ENCODE results near the gene SAMD13.

SAMD13 gene

GRCh38 chr1:84347932-84348555, 46.5 kb downstream of the SAMD13 start:
- DNase-seq (ENCODE audit: low spot score in 2 of 2) (no peak), ATAC-seq (peak; percentile 31)
- H3K4me3 Mint-ChIP-seq = no peak overlapping the region
- H3K27ac Mint-ChIP-seq = no peak overlapping the region
- no peaks in the 10 kb centered on the region for H3K9me3 Mint-ChIP-seq
- no peaks in the 10 kb centered on the region for H3K36me3 Mint-ChIP-seq
- no peaks in the 10 kb centered on the region for H3K4me1 Mint-ChIP-seq

DNA sequence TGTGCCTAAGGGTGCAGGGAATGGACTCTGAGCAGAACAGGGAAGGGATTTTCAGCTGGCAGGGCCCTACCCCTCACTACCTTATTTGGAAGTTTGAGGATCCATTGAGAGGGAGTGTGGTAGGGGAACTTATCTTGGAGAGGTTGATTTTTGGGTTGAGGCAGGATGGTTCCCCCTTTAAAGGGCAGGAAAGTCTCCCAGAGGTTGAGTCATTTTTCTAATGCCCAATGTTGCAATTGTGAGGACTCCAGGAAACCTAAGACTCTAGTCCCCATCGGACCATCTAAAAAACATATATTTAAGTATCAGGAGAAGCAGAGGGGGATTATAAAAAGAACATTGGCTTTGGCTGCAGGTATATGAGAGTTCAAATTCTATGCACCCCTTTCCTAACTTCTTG, 47.3 kb downstream of the SAMD13 start:
- Mint-ChIP-seq H3K36me3 (no peaks in the 10 kb centered on the region), H3K4me1 (no peaks in the 10 kb centered on the region), H3K9me3 (no peaks in the 10 kb centered on the region), H3K27ac (no peak overlapping the region), H3K4me3 (no peak overlapping the region)
- DNase-seq (ENCODE audit: low spot score in 2 of 2) (no peak), ATAC-seq (no peak)

DNA sequence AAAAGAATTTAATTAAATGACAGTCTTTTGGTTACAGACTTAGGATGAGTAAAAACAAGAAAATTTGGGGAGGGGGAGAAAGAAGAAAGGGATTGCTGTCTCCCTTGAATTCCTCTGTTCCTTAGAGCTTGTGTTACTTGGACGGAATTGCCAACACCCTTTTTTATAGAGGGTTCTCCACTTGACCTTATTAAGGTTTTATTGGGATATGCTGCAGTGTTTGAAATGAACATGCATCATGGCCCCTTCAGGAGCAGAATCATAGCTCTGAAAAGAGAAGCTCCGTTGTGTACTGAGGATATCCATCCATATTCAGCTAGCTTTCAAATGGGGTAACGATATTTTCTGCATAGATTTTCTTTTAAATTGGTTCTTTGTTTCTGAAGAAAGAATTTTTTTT, 48.6 kb downstream of the SAMD13 start:
- ATAC-seq = no peak
- Mint-ChIP-seq H3K4me3 (no peak overlapping the region), H3K27ac (no peak overlapping the region), H3K36me3 (no peaks in the 10 kb centered on the region), H3K9me3 (no peaks in the 10 kb centered on the region), H3K4me1 (no peaks in the 10 kb centered on the region)
- no peak for DNase-seq (ENCODE audit: low spot score in 2 of 2)

GRCh38 chr1:84350550-84350949, 49.0 kb downstream of the SAMD13 start:
- Mint-ChIP-seq H3K27ac (no peak overlapping the region), H3K4me1 (no peaks in the 10 kb centered on the region), H3K9me3 (no peaks in the 10 kb centered on the region), H3K4me3 (no peak overlapping the region), H3K36me3 (no peaks in the 10 kb centered on the region)
- DNase-seq (ENCODE audit: low spot score in 2 of 2) (no peak), ATAC-seq (no peak)

DNA sequence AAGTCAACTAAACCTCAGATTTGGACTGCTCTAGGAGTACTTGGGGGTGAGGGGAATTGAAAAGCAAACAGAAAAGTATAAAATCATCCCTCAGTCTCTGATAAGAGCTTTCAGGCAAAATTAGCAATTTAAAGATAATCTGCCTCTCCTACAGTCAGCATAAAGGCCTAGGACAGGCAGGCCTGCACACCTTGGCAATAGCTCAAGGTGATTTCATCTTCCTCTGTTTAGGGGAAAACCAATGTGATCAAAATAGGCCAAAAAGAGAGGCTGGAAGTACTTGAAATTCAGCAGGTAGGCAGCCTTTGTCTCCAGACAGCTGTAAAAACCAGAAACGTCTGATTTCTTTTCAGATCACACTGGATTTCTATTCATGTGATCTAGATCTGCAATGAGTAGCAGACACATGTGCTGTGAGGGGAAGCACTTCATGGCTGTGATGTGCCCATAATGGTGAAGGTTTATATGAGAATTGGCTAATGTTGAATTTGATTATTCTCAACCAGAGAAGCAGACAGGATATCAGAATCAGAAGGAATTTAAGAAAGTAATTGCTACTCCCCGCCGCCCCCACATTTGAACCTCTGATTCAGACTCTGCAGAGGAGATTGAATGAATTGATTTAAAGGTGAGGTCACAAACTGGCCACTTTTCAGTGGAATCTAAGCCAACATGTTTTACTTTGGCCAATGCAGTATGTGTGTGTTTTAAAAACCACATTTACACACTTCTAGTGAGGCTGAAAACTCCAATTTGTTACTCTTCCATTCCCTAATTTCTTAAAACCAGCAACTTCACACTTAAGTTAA, 51.0 kb downstream of the SAMD13 start:
- Mint-ChIP-seq H3K27ac (no peak overlapping the region), H3K36me3 (no peaks in the 10 kb centered on the region), H3K4me3 (no peak overlapping the region), H3K4me1 (no peaks in the 10 kb centered on the region), H3K9me3 (no peaks in the 10 kb centered on the region)
- ATAC-seq (no peak), DNase-seq (ENCODE audit: low spot score in 2 of 2) (no peak)

- DNase-seq (ENCODE audit: low spot score in 2 of 2) (no peak), ATAC-seq (no peak)
- Mint-ChIP-seq H3K9me3 (no peaks in the 10 kb centered on the region), H3K4me1 (no peaks in the 10 kb centered on the region), H3K27ac (no peak overlapping the region), H3K36me3 (no peaks in the 10 kb centered on the region), H3K4me3 (no peak overlapping the region)
Observed at GRCh38 chr1:84353695-84354094, 52.2 kb downstream of the SAMD13 start.

DNA sequence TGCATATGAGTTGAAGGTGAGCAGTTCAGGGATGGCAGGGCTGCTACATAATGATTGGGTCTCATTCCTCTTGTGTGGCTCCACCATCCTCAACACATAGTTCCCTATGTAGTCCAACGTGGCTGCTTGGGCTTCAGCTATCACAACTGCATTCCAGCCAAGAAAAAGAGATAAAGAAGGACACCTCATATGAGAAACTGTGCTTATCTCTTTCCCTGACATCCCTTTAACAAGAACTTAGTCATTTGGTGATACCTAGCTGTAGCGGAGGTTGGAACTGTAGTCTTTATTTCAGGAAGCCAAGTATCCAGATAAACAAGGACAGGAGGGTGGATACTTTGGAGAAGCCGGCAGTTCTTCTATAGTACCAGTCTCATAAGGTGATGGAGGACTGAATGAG, 54.0 kb downstream of the SAMD13 start:
- Mint-ChIP-seq H3K4me1 (no peaks in the 10 kb centered on the region), H3K27ac (no peak overlapping the region), H3K9me3 (no peaks in the 10 kb centered on the region), H3K36me3 (no peaks in the 10 kb centered on the region), H3K4me3 (no peak overlapping the region)
- no peak for ATAC-seq
- DNase-seq (ENCODE audit: low spot score in 2 of 2) = no peak

DNA sequence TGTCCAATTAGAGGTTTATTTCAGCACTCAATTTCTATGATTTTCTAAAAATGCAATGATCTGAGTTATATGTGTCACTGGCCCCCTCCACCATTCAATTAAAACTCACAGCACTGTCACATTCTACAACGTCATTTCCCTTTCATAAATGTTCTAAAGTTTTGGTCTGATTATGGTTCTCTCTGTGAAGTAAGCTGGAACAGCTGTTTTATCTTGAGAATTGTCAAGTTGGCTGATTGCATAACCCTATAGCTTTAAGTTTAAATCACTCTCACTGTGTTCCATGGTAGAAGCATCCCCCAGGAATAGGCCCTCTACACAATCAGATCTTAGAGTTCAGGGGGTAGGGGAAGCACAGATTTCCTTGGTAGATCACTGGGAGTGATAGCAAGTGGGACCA, 55.4 kb downstream of the SAMD13 start:
- DNase-seq (ENCODE audit: low spot score in 2 of 2) (no peak), ATAC-seq (no peak)
- no peak overlapping the region for H3K4me3 Mint-ChIP-seq
- no peaks in the 10 kb centered on the region for H3K9me3 Mint-ChIP-seq
- H3K36me3 Mint-ChIP-seq = no peaks in the 10 kb centered on the region
- no peaks in the 10 kb centered on the region for H3K4me1 Mint-ChIP-seq
- H3K27ac Mint-ChIP-seq = no peak overlapping the region

DNA sequence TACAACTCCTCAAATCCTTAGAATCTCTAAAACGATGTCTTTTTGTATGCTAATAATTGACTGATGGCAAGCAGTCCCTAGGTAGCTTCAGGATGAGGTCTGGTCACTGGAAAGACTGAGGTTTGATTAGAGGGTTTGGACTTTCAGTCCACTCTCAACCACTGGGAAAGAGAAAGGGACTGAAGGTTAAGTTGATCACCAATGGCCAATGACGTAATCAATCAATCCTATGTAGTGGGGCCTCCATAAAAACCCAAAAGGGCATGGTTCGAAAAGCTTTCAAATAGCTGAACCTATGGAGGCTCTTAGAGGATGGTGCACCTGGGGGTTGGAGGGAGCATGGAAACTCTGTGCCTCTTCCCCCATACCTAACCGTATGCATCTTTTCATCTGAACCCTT, 57.2 kb downstream of the SAMD13 start:
- no peak overlapping the region for H3K27ac Mint-ChIP-seq
- H3K36me3 Mint-ChIP-seq = no peaks in the 10 kb centered on the region
- H3K4me3 Mint-ChIP-seq = no peak overlapping the region
- DNase-seq (ENCODE audit: low spot score in 2 of 2) (no peak), ATAC-seq (no peak)
- no peaks in the 10 kb centered on the region for H3K9me3 Mint-ChIP-seq
- no peaks in the 10 kb centered on the region for H3K4me1 Mint-ChIP-seq

DNA sequence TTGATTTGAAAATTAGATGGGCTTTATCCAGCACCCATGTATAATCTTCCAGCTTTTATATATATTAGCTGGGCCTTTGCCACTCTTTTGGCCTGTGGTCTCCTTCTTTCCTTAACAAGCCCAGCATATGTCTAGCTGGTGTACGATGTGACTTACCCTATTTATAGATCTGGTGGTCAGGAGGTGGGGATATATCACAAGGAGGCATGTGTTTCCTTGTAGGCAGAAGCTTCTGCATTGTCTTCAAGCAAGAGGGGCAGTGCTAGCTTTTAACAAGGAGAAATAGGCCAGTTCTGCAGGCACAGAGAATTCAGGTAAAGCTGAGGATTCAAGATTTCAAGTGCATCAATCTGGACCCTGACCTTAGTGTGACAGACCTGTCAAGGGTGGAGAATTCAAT, 58.8 kb downstream of the SAMD13 start:
- Mint-ChIP-seq H3K9me3 (no peaks in the 10 kb centered on the region), H3K36me3 (no peaks in the 10 kb centered on the region), H3K4me1 (no peaks in the 10 kb centered on the region), H3K27ac (no peak overlapping the region), H3K4me3 (no peak overlapping the region)
- ATAC-seq = no peak
- no peak for DNase-seq (ENCODE audit: low spot score in 2 of 2)

- H3K4me3 Mint-ChIP-seq = no peak overlapping the region
- H3K36me3 Mint-ChIP-seq = no peaks in the 10 kb centered on the region
- H3K9me3 Mint-ChIP-seq = no peaks in the 10 kb centered on the region
- no peaks in the 10 kb centered on the region for H3K4me1 Mint-ChIP-seq
- H3K27ac Mint-ChIP-seq = no peak overlapping the region
- ATAC-seq (no peak), DNase-seq (ENCODE audit: low spot score in 2 of 2) (no peak)
Observed at GRCh38 chr1:84361796-84362195, 60.3 kb downstream of the SAMD13 start.

DNA sequence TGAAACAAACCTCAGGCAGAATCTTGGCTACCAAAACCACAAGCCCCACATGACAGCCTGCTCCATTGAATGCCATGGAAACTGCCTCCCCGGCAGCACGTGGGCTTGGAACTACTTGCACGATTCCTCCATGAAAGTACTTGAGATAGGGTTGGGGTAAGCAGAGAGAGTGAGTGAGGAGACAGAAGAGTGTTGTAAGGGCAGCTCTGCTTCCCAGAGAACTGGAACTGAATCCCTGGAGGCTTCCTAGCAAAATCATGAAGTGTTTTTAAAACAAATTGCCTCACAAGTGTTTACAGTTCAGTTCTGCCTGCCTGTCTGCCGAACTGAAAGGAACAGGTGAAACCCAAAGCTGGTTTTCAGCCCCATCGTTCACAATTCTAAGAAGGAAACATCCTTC, 61.5 kb downstream of the SAMD13 start:
- H3K9me3 Mint-ChIP-seq = no peaks in the 10 kb centered on the region
- H3K36me3 Mint-ChIP-seq = no peaks in the 10 kb centered on the region
- DNase-seq (ENCODE audit: low spot score in 2 of 2) = no peak
- H3K27ac Mint-ChIP-seq = no peak overlapping the region
- ATAC-seq = no peak
- no peaks in the 10 kb centered on the region for H3K4me1 Mint-ChIP-seq
- no peak overlapping the region for H3K4me3 Mint-ChIP-seq

DNA sequence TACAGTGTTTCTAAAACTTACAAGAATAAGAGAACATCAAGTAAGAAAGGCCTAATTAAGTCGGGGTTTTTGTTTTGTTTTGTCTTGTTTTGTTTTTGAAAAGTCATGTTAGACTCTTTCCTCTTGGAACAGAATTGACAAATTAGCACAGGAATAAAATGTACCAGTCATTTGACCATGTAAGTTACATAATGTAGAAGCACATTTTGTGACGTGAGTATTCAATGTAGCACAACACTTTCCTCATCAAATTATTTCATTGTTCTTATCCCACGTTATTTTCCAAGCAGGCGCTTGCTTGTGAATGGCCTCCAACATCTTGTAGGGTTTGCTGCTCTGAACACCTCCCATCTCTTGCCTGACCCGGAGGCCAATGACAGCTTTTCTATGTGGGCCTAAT, 62.1 kb downstream of the SAMD13 start:
- no peaks in the 10 kb centered on the region for H3K36me3 Mint-ChIP-seq
- no peaks in the 10 kb centered on the region for H3K9me3 Mint-ChIP-seq
- no peak overlapping the region for H3K4me3 Mint-ChIP-seq
- DNase-seq (ENCODE audit: low spot score in 2 of 2) (no peak), ATAC-seq (no peak)
- no peak overlapping the region for H3K27ac Mint-ChIP-seq
- no peaks in the 10 kb centered on the region for H3K4me1 Mint-ChIP-seq

DNA sequence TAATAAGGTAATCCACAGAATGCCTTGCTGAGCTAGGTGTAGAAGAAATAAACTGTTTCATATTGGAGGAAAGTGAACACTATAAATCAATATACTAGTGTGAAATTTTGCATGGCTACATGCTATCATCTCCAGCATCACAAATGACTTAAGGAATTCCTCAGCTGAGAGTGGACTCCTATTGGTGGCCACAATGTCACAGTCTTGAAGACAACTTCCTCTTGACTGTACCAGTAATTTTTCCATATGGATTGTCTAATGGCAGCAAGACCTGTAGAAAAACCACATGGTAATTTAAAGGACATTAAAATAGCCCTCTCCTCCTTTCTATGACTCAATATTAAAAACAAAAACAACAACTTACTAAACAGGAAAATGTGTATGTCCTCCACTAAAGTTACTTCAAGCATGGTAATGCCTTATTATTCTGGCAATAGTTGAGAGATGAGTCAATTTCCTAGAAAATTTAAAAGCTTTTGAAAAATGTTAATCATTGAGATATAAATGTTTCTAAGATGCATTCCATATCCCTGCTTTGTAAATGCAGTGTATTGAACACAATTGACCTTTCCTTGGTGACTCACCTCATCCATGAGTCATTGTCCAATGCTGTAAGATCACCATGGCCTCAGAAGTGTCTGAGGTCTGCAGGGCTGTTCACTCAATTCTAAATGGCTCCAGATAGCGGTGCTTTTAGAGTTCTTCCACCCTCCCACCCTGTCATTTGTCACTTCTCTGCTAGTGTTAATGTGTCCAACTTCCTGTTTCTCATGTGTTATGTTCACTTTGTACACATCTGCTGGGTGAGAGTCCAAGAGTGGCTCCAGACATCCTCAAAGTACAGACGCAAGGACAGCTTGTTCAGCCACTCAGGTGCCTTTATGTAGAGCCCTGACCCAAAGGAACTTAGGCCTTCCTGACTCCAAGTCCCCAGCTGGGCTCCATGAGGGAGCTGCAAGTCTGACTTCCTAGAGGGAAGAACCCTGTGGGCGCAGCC, 64.0 kb downstream of the SAMD13 start:
- ATAC-seq (peak; percentile 93), DNase-seq (ENCODE audit: low spot score in 2 of 2) (peak; percentile 3 to 50)
- Mint-ChIP-seq H3K27ac (no peak overlapping the region), H3K4me3 (no peak overlapping the region), H3K36me3 (no peaks in the 10 kb centered on the region), H3K9me3 (no peaks in the 10 kb centered on the region), H3K4me1 (no peaks in the 10 kb centered on the region)

- Mint-ChIP-seq H3K36me3 (no peaks in the 10 kb centered on the region), H3K4me3 (no peak overlapping the region), H3K9me3 (no peaks in the 10 kb centered on the region), H3K4me1 (no peaks in the 10 kb centered on the region), H3K27ac (no peak overlapping the region)
- DNase-seq (ENCODE audit: low spot score in 2 of 2) = no peak
- no peak for ATAC-seq
Observed at GRCh38 chr1:84366786-84367185, 65.3 kb downstream of the SAMD13 start.
